ENCODE results near the gene ZNF48.
A peak's percentile ranks its signal among the peaks of the same experiment; 100 is the strongest.

DNA sequence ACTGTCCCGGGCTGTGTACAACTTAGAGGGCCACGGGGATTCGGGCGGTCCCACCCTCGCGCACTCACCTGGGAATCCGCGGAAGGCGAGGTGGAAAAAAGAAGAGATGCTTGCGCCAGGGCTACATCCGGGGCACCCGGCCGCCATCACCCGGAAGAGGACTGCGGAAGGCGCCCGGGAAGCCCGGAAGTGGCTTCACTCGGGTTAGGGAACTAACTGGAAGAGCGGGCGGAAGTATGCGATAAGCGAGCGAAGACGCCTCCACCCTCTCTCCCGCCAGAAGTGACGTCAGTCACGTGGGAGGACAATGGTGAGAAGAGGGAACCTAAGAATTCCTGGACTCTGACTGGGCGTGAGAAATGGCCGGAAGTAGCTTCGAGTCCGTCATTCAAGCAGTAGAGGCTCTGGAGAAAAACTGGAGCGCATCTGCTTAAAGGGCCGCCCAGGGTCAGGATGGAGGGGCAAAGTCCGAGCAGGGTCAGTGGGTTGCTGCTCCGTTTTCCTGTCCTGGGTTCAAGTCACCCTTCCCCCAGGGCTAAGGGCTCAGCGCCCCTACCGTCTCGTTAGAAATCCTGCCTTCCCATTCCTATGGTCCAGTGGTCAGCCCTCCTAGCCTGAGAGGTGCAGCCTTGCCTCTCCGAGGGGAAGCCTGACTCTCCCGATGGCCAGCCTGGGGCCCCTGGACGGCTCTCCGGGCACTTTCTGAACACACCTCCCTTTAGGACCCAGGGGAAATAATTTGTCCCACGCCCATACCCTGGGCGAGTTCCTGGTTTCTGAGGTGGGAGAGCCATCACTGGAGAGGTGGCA lies 39.9 kb upstream of the ZNF48 start, which contains the start of gene CD2BP2:
- TF ChIP-seq, protein P1, sequence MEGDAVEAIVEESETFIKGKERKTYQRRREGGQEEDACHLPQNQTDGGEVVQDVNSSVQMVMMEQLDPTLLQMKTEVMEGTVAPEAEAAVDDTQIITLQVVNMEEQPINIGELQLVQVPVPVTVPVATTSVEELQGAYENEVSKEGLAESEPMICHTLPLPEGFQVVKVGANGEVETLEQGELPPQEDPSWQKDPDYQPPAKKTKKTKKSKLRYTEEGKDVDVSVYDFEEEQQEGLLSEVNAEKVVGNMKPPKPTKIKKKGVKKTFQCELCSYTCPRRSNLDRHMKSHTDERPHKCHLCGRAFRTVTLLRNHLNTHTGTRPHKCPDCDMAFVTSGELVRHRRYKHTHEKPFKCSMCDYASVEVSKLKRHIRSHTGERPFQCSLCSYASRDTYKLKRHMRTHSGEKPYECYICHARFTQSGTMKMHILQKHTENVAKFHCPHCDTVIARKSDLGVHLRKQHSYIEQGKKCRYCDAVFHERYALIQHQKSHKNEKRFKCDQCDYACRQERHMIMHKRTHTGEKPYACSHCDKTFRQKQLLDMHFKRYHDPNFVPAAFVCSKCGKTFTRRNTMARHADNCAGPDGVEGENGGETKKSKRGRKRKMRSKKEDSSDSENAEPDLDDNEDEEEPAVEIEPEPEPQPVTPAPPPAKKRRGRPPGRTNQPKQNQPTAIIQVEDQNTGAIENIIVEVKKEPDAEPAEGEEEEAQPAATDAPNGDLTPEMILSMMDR (IDR thresholded peaks at IDR 0.05; ENCODE audit: poor library complexity, severe bottlenecking) = peak; percentile 40
- TF ChIP-seq EZH2 (IDR thresholded peaks at IDR 0.05; ENCODE audit: borderline replicate concordance, insufficient read depth, low read length, poor library complexity, severe bottlenecking) = no peak
- TF ChIP-seq MXI1 (conservative IDR thresholded peaks at IDR 0.05; ENCODE audit: poor library complexity, severe bottlenecking) = peak; percentile 89
